ENCODE measurements around the gene RAD51AP1.

DNA sequence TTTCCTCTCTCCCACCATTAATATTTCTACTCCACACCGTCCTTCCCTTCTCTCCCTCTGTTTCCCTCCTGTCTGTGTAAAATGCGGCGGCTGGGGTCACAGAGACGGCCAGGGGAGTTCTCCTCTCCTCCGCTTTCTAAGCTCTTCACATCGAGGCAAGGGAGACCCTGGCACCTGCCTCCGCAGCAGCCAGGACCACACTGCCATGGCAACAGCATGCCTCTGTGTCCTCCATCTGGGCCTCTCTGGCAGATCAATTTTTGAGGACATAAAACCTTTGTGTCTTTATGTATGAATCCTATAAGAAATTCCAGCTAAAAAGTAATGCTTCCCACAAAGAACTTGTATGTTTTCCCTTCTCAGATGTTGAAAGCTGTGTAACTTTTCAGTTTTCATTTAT, 64.7 kb downstream of the RAD51AP1 start:
- TF ChIP-seq ARNT (IDR thresholded peaks at IDR 0.05) (no peak), FOXM1 (IDR thresholded peaks at IDR 0.05; ENCODE audit: borderline replicate concordance) (no peak), SP1 (IDR thresholded peaks at IDR 0.05) (no peak), BHLHE40 (IDR thresholded peaks at IDR 0.05; ENCODE audit: borderline replicate concordance) (no peak), HDGF (IDR thresholded peaks at IDR 0.05; ENCODE audit: borderline replicate concordance) (no peak)
- TF ChIP-seq, protein P1, sequence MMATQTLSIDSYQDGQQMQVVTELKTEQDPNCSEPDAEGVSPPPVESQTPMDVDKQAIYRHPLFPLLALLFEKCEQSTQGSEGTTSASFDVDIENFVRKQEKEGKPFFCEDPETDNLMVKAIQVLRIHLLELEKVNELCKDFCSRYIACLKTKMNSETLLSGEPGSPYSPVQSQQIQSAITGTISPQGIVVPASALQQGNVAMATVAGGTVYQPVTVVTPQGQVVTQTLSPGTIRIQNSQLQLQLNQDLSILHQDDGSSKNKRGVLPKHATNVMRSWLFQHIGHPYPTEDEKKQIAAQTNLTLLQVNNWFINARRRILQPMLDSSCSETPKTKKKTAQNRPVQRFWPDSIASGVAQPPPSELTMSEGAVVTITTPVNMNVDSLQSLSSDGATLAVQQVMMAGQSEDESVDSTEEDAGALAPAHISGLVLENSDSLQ (IDR thresholded peaks at IDR 0.05), result no peak
